Psoas muscle (tissue), 8 donors: ENCODE data around the gene SCTR. TPM values are rescaled to one million over a fixed set of nuclear protein-coding genes. Genes with fewer than 3 reads are reported as not detected.

Experiments
- ATAC-seq, 4 donors: fragments of 200-7000 bp; cut with Tn5 transposase; one replicate each; pipeline ENCODE4 v1.9.1; 2020; ENCODE audit warnings: moderate library complexity in 3 of 4, mild to moderate bottlenecking in 2 of 4
- DNase-seq, 2 donors: peaks; one replicate each; pipeline ENCODE4 v3.0.0-alpha.2; 2020
- H3K27ac ChIP-seq: fragments of 200-600 bp; one replicate; pipeline ENCODE4 v1.8.0; 2022
- H3K27me3 ChIP-seq, 3 donors: fragments of 200-600 bp in 1 of 3; one replicate each; pipeline versions ENCODE4 v1.6.1 to v1.8.0; 2013 to 2022; ENCODE audit warnings: low read length in 2 of 3, mild to moderate bottlenecking in 2 of 3, moderate library complexity in 1 of 3; ENCODE audit not compliant: insufficient read depth in 3 of 3
- H3K36me3 ChIP-seq, 2 donors: fragments of 200-600 bp in 1 of 2; one replicate each; pipeline versions ENCODE4 v1.6.1 to v1.8.0; 2013 to 2022; ENCODE audit warnings: low read depth in 1 of 2, mild to moderate bottlenecking in 1 of 2, moderate library complexity in 1 of 2; ENCODE audit not compliant: insufficient read depth in 1 of 2
- H3K4me1 ChIP-seq: fragments of 200-600 bp; one replicate; pipeline ENCODE4 v1.8.0; 2022
- H3K4me3 ChIP-seq: fragments of 200-600 bp; one replicate; pipeline ENCODE4 v1.8.0; 2022; ENCODE audit warnings: mild to moderate bottlenecking
- H3K9me3 ChIP-seq: fragments of 200-600 bp; one replicate; pipeline ENCODE4 v1.8.0; 2022
- WGBS, 3 donors: extraction: QIAGEN DNeasy Blood & Tissue Kit; methylation state at CpG; one replicate each; pipeline versions ENCODE4 v1.1.6 to v1.1.7; 2013; 5-methylcytosine and 5-hydroxymethylcytosine counted together
- intact Hi-C, 2 donors: fragments of 100-400 bp; cut with DNase I; formaldehyde crosslinking; loops; one replicate each; pipeline versions ENCODE4 v1.11.0 to v1.14.2; 2022
- polyA plus RNA-seq, 3 donors: library from polyadenylated mRNA; stranded (reverse); fragments of 200-250 nt; gene quantifications; one replicate each; pipeline ENCODE4 v1.2.3, GENCODE V29; 2013
- total RNA-seq, 4 donors: library from RNA; stranded (reverse); fragmentation: NEBNext Ultra II Directional in 2 of 4; extraction: Animal tissue kit (Norgen Biotek cat#: 25700) in 2 of 4; gene quantifications; one replicate each; pipeline versions ENCODE4 v1.2.1 to v1.2.4, GENCODE V29; 2021 to 2023
- TF ChIP-seq, protein P1 (sequence below): fragments of 200-600 bp; IDR thresholded peaks from one replicate; pipeline ENCODE4 v1.8.0; 2022; ENCODE audit warnings: antibody characterized with exemption
- donor health status: healthy with polysubstance abuse.
- donor health status: DM: no; HTN: no; CAD: no; lungs with moderate emphysema.
- donor health status: Bipolar disorder and iron deficiency.
- donor health status: healthy.
- donor health status: DM: yes; HTN: yes; CAD: no.
- donor health status: DM: no; HTN: no; CAD: no.
- donor health status: DM: no; HTN: no; CAD: no.
- donor health status: DM: yes; HTN: yes; CAD: no.

The SCTR gene
- total and polyA plus RNA-seq, 7 donors, result 0.12 to 1.3 (median 0.57) TPM; not detected in 4

DNA sequence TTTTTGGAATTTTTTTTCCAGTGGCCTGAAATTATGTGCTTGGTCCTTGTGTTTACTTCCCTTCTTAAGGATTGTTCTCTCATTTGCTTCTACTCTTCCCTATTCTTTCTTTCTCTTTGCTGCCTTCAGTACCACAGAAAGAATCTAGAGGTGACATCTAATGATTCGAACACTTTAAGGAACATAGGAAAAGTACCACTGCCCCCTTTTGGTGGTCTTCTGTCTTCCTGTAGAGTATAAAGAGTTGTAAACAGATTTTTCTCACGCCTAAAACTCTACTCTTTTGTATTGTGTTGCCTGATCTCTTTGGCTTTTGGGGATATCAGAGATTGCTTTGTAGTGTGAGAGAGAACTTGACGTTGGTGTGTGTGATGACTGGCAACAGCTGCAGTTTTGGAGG, 7.0 kb upstream of the SCTR start:
- H3K27ac ChIP-seq, result no peak overlapping the region
- peaks cover 16% of the 10 kb centered on the region for H3K9me3 ChIP-seq
- ATAC-seq (no peak), DNase-seq (no peak)
- no peak overlapping the region for H3K4me3 ChIP-seq
- no peaks in the 10 kb centered on the region for H3K4me1 ChIP-seq
- TF ChIP-seq, protein P1, sequence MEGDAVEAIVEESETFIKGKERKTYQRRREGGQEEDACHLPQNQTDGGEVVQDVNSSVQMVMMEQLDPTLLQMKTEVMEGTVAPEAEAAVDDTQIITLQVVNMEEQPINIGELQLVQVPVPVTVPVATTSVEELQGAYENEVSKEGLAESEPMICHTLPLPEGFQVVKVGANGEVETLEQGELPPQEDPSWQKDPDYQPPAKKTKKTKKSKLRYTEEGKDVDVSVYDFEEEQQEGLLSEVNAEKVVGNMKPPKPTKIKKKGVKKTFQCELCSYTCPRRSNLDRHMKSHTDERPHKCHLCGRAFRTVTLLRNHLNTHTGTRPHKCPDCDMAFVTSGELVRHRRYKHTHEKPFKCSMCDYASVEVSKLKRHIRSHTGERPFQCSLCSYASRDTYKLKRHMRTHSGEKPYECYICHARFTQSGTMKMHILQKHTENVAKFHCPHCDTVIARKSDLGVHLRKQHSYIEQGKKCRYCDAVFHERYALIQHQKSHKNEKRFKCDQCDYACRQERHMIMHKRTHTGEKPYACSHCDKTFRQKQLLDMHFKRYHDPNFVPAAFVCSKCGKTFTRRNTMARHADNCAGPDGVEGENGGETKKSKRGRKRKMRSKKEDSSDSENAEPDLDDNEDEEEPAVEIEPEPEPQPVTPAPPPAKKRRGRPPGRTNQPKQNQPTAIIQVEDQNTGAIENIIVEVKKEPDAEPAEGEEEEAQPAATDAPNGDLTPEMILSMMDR, result no peak
- intact Hi-C loops, result no loop called here
- no peaks in the 10 kb centered on the region for H3K27me3 ChIP-seq
- no peaks in the 10 kb centered on the region for H3K36me3 ChIP-seq
- WGBS, 3 donors, result 26 to 31% (median 31%) methylated on average over 3 of the region's 3 CpGs

DNA sequence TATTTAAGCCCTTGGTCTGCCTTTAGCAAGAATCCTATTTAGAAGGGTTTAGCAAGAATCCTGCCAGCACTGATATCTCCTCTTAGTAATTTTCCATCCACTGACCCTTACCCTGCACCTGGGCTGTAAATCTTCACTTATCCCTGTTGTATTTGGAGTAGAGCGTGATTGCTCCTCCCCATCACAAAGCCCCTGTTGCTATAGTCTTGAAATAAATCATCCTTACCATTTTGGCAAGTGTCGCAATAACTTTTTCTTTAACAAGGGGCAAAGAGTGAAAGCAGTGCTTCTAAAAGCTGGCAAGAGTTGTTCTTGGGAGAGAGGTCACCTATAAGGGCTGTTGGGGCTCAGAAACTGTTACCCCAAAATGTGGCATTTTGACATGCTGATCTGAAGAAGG, 3.7 kb upstream of the SCTR start:
- Histone ChIP-seq H3K27me3 (peaks cover 0 to 24% (median 3%) of the 10 kb centered on the region in 3 donors), H3K4me3 (no peak overlapping the region), H3K27ac (no peak overlapping the region), H3K36me3 (no peaks in the 10 kb centered on the region), H3K9me3 (peaks cover 4% of the 10 kb centered on the region), H3K4me1 (no peaks in the 10 kb centered on the region)
- ATAC-seq, result no peak
- TF ChIP-seq, protein P1, result no peak
- WGBS, 3 donors, result 86 to 91% (median 88%) methylated on average over 2 of the region's 2 CpGs
- DNase-seq, result no peak
- intact Hi-C loops, result no loop called here

DNA sequence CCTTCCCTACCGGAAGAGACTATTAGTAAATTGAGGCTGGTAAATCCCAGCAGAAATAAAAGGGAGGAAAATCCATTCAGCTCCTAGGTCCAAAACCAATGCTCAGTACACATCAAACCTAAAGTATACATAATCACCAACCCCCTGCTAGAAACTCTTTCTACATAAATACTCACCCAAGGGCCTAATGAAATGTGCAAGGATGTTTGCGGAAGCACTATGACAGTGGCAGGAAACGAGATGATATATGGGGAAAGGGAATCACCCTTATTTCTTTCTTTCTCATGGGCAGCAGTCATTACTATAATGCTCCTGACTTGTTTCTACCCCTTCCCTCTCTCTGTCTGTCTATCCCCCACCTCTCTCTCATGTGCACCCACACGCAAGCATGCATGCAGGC, 1.3 kb upstream of the SCTR start:
- H3K27me3 ChIP-seq, result peaks cover 0 to 31% (median 3%) of the 10 kb centered on the region in 3 donors
- H3K4me3 ChIP-seq, result no peak overlapping the region
- WGBS, 3 donors, result 75 to 85% (median 80%) methylated on average over 4 of the region's 4 CpGs
- H3K4me1 ChIP-seq, result no peaks in the 10 kb centered on the region
- TF ChIP-seq, protein P1, result no peak
- no peak overlapping the region for H3K27ac ChIP-seq
- DNase-seq (no peak), ATAC-seq (no peak)
- intact Hi-C loops, result no loop called here
- H3K9me3 ChIP-seq, result no peaks in the 10 kb centered on the region
- no peaks in the 10 kb centered on the region for H3K36me3 ChIP-seq

DNA sequence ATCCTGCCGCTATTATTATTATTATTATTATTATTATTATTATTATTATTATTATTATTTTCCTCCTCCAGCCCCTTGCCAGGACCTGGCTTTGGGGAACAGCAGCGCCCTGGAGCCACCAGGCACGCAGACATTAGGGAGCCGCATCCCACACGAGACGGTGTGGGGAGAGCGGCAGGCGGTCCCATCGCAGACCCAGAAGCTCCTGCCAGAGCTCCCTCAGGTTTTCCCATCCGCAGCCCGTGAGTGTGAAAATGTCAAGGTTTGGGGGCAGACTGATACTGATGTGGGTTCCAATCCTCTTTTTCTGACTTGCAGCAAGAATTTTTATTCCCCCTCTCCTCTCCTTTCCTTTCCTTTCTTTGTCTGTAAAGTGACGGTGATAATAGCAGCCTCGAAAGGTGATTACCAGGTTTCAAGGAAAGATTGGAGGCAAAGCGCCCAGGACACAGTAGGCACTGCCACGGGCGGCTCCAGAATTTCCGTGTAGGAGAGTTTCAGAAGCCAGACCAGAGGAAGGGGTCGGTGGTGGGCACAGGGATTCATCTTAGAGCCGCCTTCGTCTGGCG, 816 bp downstream of the SCTR start:
- no peaks in the 10 kb centered on the region for H3K4me1 ChIP-seq
- DNase-seq, result no peak
- 5 to 6% (median 6%) methylated on average over 21 of the region's 21 CpGs for WGBS, 3 donors
- H3K27me3 ChIP-seq, result peaks cover 0 to 31% (median 3%) of the 10 kb centered on the region in 3 donors
- no peak for ATAC-seq
- H3K4me3 ChIP-seq, result peak overlapping the region; percentile 48
- no peaks in the 10 kb centered on the region for H3K36me3 ChIP-seq
- intact Hi-C loops, result no loop called here
- TF ChIP-seq, protein P1, result no peak
- H3K9me3 ChIP-seq, result no peaks in the 10 kb centered on the region
- H3K27ac ChIP-seq, result no peak overlapping the region

DNA sequence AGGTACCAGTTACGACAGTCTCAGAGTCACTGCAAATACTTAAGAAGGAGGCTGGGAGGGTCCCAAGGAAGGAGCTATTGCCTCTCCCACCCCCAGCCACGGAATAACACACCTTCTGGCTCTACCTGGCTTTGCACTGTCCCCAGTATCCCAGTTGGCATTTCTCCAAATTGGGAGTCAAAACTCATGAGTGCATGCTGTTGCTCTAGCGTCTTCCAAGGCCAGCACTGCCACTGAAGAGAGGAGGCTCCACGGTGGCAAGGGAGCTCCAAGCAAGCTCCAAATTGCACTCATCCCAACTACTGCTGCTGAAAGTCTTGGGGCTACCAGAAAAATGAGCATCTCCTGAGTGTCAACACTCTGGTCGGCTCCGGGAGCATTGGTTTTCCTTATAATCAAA, 1.6 kb downstream of the SCTR start:
- Histone ChIP-seq H3K4me3 (no peak overlapping the region), H3K36me3 (no peaks in the 10 kb centered on the region), H3K27ac (no peak overlapping the region), H3K4me1 (no peaks in the 10 kb centered on the region), H3K27me3 (peaks cover 0 to 31% (median 3%) of the 10 kb centered on the region in 3 donors), H3K9me3 (no peaks in the 10 kb centered on the region)
- intact Hi-C loops, result no loop called here
- DNase-seq (no peak), ATAC-seq (no peak)
- TF ChIP-seq, protein P1, result no peak
- WGBS, 3 donors, result 57 to 62% (median 60%) methylated on average over 6 of the region's 6 CpGs
